ENCODE data around the gene YPEL5.

Gene YPEL5

GRCh38 chr2:30172627-30173026 lies 25.8 kb downstream of the YPEL5 start:
- H3K4me1 ChIP-seq (ENCODE audit: insufficient read depth, low read length): no peaks in the 10 kb centered on the region
- no peaks in the 10 kb centered on the region for H3K36me3 ChIP-seq (ENCODE audit: insufficient read depth, low read length)
- no peak overlapping the region for H3K27ac ChIP-seq (ENCODE audit: low read depth, low read length)
- H3K9ac ChIP-seq (ENCODE audit: low read depth, low read length): no peak overlapping the region
- H3K9me3 ChIP-seq (ENCODE audit: insufficient read depth, low read depth, low read length): no peaks in the 10 kb centered on the region
- H3K4me3 ChIP-seq (ENCODE audit: low read length): no peak overlapping the region
- H3K27me3 ChIP-seq (ENCODE audit: insufficient read depth, low read length): no peaks in the 10 kb centered on the region
- WGBS: 91% methylated on average over 1 of the region's 1 CpG

- H3K27ac ChIP-seq (ENCODE audit: low read depth, low read length): no peak overlapping the region
- H3K4me3 ChIP-seq (ENCODE audit: low read length): no peak overlapping the region
- no peak overlapping the region for H3K9ac ChIP-seq (ENCODE audit: low read depth, low read length)
- H3K4me1 ChIP-seq (ENCODE audit: insufficient read depth, low read length): no peaks in the 10 kb centered on the region
- 97% methylated on average over 3 of the region's 3 CpGs for WGBS
- no peaks in the 10 kb centered on the region for H3K9me3 ChIP-seq (ENCODE audit: insufficient read depth, low read depth, low read length)
- no peaks in the 10 kb centered on the region for H3K36me3 ChIP-seq (ENCODE audit: insufficient read depth, low read length)
- H3K27me3 ChIP-seq (ENCODE audit: insufficient read depth, low read length): no peaks in the 10 kb centered on the region
These were observed 30.6 kb downstream of the YPEL5 start for GRCh38 chr2:30177440-30177839.

DNA sequence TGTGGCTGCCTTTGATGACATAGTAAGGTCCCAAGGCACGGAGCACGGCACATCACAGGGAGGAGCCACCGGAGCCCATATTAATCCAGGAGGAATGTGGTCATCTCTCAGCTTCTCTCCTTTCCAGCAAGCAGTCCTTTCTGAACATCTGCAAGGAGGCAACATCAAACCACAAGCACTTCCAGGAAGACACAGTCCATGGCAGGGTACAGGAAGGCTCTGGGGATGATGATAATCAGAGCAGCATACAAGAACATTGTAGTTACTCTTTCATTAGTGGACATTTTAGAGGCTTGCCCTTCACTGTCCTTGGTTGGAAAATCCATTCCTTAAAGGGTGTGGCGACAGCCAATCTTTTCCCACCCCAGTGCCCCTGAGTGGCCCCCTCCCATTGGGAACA lies 31.1 kb downstream of the YPEL5 start:
- 97% methylated on average over 4 of the region's 4 CpGs for WGBS
- Histone ChIP-seq H3K36me3 (ENCODE audit: insufficient read depth, low read length) (no peaks in the 10 kb centered on the region), H3K27ac (ENCODE audit: low read depth, low read length) (no peak overlapping the region), H3K27me3 (ENCODE audit: insufficient read depth, low read length) (no peaks in the 10 kb centered on the region), H3K4me3 (ENCODE audit: low read length) (no peak overlapping the region), H3K9me3 (ENCODE audit: insufficient read depth, low read depth, low read length) (no peaks in the 10 kb centered on the region), H3K9ac (ENCODE audit: low read depth, low read length) (no peak overlapping the region), H3K4me1 (ENCODE audit: insufficient read depth, low read length) (no peaks in the 10 kb centered on the region)

GRCh38 chr2:30178618-30179434 lies 32.0 kb downstream of the YPEL5 start:
- 91% methylated on average over 11 of the region's 11 CpGs for WGBS
- no peaks in the 10 kb centered on the region for H3K27me3 ChIP-seq (ENCODE audit: insufficient read depth, low read length)
- no peak overlapping the region for H3K4me3 ChIP-seq (ENCODE audit: low read length)
- no peak overlapping the region for H3K27ac ChIP-seq (ENCODE audit: low read depth, low read length)
- no peaks in the 10 kb centered on the region for H3K9me3 ChIP-seq (ENCODE audit: insufficient read depth, low read depth, low read length)
- no peaks in the 10 kb centered on the region for H3K4me1 ChIP-seq (ENCODE audit: insufficient read depth, low read length)
- H3K9ac ChIP-seq (ENCODE audit: low read depth, low read length): no peak overlapping the region
- H3K36me3 ChIP-seq (ENCODE audit: insufficient read depth, low read length): no peaks in the 10 kb centered on the region

GRCh38 chr2:30179536-30179935 lies 32.7 kb downstream of the YPEL5 start:
- no peaks in the 10 kb centered on the region for H3K4me1 ChIP-seq (ENCODE audit: insufficient read depth, low read length)
- 91% methylated on average over 2 of the region's 2 CpGs for WGBS
- H3K4me3 ChIP-seq (ENCODE audit: low read length): no peak overlapping the region
- H3K36me3 ChIP-seq (ENCODE audit: insufficient read depth, low read length): no peaks in the 10 kb centered on the region
- no peak overlapping the region for H3K9ac ChIP-seq (ENCODE audit: low read depth, low read length)
- no peaks in the 10 kb centered on the region for H3K9me3 ChIP-seq (ENCODE audit: insufficient read depth, low read depth, low read length)
- no peaks in the 10 kb centered on the region for H3K27me3 ChIP-seq (ENCODE audit: insufficient read depth, low read length)
- no peak overlapping the region for H3K27ac ChIP-seq (ENCODE audit: low read depth, low read length)

- 93% methylated on average over 3 of the region's 3 CpGs for WGBS
- H3K27ac ChIP-seq (ENCODE audit: low read depth, low read length): no peak overlapping the region
These were observed 33.4 kb downstream of the YPEL5 start for GRCh38 chr2:30180226-30180625.

DNA sequence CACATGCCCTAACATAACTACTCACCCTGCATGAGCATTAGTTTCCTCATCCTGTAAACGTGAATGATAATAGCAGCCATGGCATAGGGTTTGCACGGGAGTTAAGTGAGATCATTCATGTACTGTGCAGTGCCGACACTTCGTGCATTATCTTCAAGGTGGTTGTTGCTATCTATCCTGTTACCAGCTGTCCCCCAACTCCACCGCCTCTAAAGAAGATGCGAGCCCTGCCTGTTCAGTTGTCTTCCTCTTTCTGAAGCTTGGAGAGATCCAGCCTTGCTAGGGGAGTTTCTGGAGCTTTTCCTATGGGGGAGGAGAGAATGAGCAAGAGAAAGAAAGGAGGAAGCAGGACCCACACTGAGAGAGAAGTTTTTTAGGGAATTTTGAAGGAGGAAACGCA lies 34.4 kb downstream of the YPEL5 start:
- Histone ChIP-seq H3K4me3 (ENCODE audit: low read length) (no peak overlapping the region), H3K27me3 (ENCODE audit: insufficient read depth, low read length) (no peaks in the 10 kb centered on the region), H3K9ac (ENCODE audit: low read depth, low read length) (no peak overlapping the region), H3K27ac (ENCODE audit: low read depth, low read length) (no peak overlapping the region), H3K4me1 (ENCODE audit: insufficient read depth, low read length) (no peaks in the 10 kb centered on the region), H3K36me3 (ENCODE audit: insufficient read depth, low read length) (no peaks in the 10 kb centered on the region), H3K9me3 (ENCODE audit: insufficient read depth, low read depth, low read length) (no peaks in the 10 kb centered on the region)
- WGBS: 91% methylated on average over 7 of the region's 7 CpGs

More at GRCh38 chr2:30180226-30180625, 33.4 kb downstream of the YPEL5 start:
- Histone ChIP-seq H3K4me3 (ENCODE audit: low read length) (no peak overlapping the region), H3K9ac (ENCODE audit: low read depth, low read length) (no peak overlapping the region), H3K36me3 (ENCODE audit: insufficient read depth, low read length) (no peaks in the 10 kb centered on the region), H3K9me3 (ENCODE audit: insufficient read depth, low read depth, low read length) (no peaks in the 10 kb centered on the region), H3K4me1 (ENCODE audit: insufficient read depth, low read length) (no peaks in the 10 kb centered on the region), H3K27me3 (ENCODE audit: insufficient read depth, low read length) (no peaks in the 10 kb centered on the region)

GRCh38 chr2:30184035-30184434 lies 37.2 kb downstream of the YPEL5 start:
- H3K4me3 ChIP-seq (ENCODE audit: low read length): no peak overlapping the region
- no peak overlapping the region for H3K27ac ChIP-seq (ENCODE audit: low read depth, low read length)
- no peaks in the 10 kb centered on the region for H3K4me1 ChIP-seq (ENCODE audit: insufficient read depth, low read length)
- WGBS: 94% methylated on average over 5 of the region's 5 CpGs
- no peaks in the 10 kb centered on the region for H3K36me3 ChIP-seq (ENCODE audit: insufficient read depth, low read length)
- H3K9me3 ChIP-seq (ENCODE audit: insufficient read depth, low read depth, low read length): no peaks in the 10 kb centered on the region
- no peak overlapping the region for H3K9ac ChIP-seq (ENCODE audit: low read depth, low read length)
- no peaks in the 10 kb centered on the region for H3K27me3 ChIP-seq (ENCODE audit: insufficient read depth, low read length)

GRCh38 chr2:30185178-30185577 lies 38.4 kb downstream of the YPEL5 start:
- Histone ChIP-seq H3K27ac (ENCODE audit: low read depth, low read length) (no peak overlapping the region), H3K27me3 (ENCODE audit: insufficient read depth, low read length) (no peaks in the 10 kb centered on the region), H3K4me1 (ENCODE audit: insufficient read depth, low read length) (no peaks in the 10 kb centered on the region), H3K4me3 (ENCODE audit: low read length) (no peak overlapping the region), H3K36me3 (ENCODE audit: insufficient read depth, low read length) (no peaks in the 10 kb centered on the region), H3K9me3 (ENCODE audit: insufficient read depth, low read depth, low read length) (peaks cover 9% of the 10 kb centered on the region), H3K9ac (ENCODE audit: low read depth, low read length) (no peak overlapping the region)
- WGBS: 96% methylated on average over 4 of the region's 4 CpGs

- 0 out of 2 replicates have a peak, but pooled peaks cover 4% of the 10 kb centered on the region for H3K4me1 ChIP-seq (ENCODE audit: insufficient read depth, low read length)
- no peak overlapping the region for H3K9ac ChIP-seq (ENCODE audit: low read depth, low read length)
- 99% methylated on average over 2 of the region's 2 CpGs for WGBS
- H3K4me3 ChIP-seq (ENCODE audit: low read length): no peak overlapping the region
- no peaks in the 10 kb centered on the region for H3K27me3 ChIP-seq (ENCODE audit: insufficient read depth, low read length)
- H3K27ac ChIP-seq (ENCODE audit: low read depth, low read length): no peak overlapping the region
- H3K36me3 ChIP-seq (ENCODE audit: insufficient read depth, low read length): no peaks in the 10 kb centered on the region
- peaks cover 10% of the 10 kb centered on the region for H3K9me3 ChIP-seq (ENCODE audit: insufficient read depth, low read depth, low read length)
These were observed 41.5 kb downstream of the YPEL5 start for GRCh38 chr2:30188292-30188691.

DNA sequence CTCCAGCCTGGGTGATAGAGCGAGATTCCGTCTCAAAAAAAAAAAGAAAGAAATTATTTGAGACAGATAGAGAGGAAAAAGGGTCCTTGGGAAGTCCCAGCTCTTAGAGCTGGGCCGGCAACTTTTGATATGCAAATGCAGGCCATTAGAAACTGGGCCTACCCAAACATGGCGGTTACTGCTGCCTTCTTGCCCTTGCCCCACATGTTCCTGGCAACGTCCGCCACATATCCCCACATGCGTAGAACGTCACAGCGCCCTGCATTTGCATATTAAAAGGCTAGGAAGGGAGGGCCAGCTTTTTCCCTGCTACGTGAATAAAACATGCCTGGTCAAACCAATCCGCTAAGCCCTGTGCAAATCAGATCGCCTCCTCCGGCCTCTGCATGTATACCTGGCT lies 43.8 kb downstream of the YPEL5 start:
- Histone ChIP-seq H3K4me1 (ENCODE audit: insufficient read depth, low read length) (0 out of 2 replicates have a peak, but pooled peaks cover 4% of the 10 kb centered on the region), H3K9ac (ENCODE audit: low read depth, low read length) (no peak overlapping the region), H3K9me3 (ENCODE audit: insufficient read depth, low read depth, low read length) (peaks cover 10% of the 10 kb centered on the region), H3K36me3 (ENCODE audit: insufficient read depth, low read length) (no peaks in the 10 kb centered on the region), H3K4me3 (ENCODE audit: low read length) (no peak overlapping the region), H3K27me3 (ENCODE audit: insufficient read depth, low read length) (no peaks in the 10 kb centered on the region), H3K27ac (ENCODE audit: low read depth, low read length) (no peak overlapping the region)
- 85% methylated on average over 13 of the region's 13 CpGs for WGBS
